ENCODE results near the gene ZNF483.
"Not testable (repeated sequence)": the region's sequence is repeated elsewhere in the genome, so short reads cannot be mapped to it uniquely, and the experiment has no call there.

ZNF483 gene

DNA sequence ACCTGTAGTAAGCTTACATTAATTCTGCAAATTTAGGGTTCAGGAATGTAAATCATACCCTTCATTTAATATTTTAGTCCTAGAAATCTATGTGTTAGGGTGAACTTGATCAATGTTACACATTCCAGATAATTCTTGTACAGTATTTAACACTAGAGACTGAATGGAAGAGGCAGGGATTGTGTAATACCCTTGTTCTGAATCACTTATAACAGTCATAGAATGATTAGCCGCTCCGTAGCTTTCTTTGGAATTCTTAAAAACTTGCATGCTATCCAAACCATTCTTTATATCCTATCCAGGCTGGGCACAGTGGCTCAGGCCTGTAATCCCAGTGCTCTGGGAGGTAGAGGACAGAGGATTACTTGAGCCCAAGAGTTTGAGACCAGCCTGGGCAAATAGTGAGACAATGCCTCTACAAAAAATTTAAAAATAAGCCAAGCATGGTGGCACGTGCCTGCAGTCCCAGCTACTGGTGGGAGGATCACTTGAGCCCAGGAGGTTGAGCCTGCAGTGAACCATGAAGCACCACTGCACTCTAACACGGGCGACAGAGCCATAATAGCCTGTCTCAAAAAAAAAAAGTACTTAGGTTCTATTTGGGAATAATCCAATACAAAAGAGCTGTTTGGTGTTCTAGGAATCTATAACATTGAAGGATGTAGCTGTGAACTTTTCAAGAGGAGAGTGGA, 8.3 kb downstream of the ZNF483 start:
- TF ChIP-seq, protein P1, sequence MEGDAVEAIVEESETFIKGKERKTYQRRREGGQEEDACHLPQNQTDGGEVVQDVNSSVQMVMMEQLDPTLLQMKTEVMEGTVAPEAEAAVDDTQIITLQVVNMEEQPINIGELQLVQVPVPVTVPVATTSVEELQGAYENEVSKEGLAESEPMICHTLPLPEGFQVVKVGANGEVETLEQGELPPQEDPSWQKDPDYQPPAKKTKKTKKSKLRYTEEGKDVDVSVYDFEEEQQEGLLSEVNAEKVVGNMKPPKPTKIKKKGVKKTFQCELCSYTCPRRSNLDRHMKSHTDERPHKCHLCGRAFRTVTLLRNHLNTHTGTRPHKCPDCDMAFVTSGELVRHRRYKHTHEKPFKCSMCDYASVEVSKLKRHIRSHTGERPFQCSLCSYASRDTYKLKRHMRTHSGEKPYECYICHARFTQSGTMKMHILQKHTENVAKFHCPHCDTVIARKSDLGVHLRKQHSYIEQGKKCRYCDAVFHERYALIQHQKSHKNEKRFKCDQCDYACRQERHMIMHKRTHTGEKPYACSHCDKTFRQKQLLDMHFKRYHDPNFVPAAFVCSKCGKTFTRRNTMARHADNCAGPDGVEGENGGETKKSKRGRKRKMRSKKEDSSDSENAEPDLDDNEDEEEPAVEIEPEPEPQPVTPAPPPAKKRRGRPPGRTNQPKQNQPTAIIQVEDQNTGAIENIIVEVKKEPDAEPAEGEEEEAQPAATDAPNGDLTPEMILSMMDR (IDR thresholded peaks at IDR 0.05; ENCODE audit: control extremely low read depth, extremely low read depth, low read depth, missing control alignments) = no peak
- ChIA-PET POLR2A (interaction anchor here (0.6 kb wide), 2 partner anchors 57 to 1277 kb away, joined by 3 to 8 read pairs; no protein-coding TSS in a partner anchor), CTCF (interaction anchor here (1.0 to 2.4 kb wide), 3 partner anchors 10 to 20 kb away, joined by 3 to 8 read pairs (median 3); no protein-coding TSS in a partner anchor)
- DNase-seq (ENCODE audit: extremely low spot score) = no peak

DNA sequence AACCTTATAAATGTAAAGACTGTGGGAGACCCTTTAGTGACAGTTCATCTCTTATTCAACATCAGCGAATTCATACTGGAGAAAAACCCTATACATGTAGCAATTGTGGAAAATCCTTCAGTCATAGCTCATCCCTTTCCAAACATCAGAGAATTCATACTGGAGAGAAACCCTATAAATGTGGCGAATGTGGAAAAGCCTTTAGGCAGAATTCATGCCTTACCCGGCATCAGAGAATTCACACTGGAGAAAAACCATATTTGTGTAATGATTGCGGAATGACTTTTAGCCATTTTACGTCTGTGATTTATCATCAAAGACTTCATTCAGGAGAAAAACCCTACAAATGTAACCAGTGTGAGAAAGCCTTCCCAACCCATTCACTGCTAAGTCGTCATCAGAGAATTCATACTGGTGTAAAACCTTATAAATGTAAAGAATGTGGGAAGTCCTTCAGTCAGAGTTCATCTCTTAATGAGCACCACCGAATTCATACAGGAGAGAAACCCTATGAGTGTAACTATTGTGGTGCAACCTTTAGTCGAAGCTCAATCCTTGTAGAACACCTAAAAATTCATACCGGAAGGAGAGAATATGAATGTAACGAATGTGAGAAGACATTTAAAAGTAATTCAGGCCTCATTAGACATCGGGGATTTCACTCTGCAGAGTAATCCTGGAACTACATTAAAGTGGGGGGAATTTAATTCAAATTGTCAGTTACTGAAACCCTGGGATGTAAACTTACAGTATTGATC, 17.7 kb downstream of the ZNF483 start:
- POLR2A ChIA-PET = no interaction called here
- CTCF ChIA-PET = interaction anchor here (1.4 to 2.0 kb wide), 2 partner anchors 9 to 47 kb away, joined by 3 to 8 read pairs; no protein-coding TSS in a partner anchor

DNA sequence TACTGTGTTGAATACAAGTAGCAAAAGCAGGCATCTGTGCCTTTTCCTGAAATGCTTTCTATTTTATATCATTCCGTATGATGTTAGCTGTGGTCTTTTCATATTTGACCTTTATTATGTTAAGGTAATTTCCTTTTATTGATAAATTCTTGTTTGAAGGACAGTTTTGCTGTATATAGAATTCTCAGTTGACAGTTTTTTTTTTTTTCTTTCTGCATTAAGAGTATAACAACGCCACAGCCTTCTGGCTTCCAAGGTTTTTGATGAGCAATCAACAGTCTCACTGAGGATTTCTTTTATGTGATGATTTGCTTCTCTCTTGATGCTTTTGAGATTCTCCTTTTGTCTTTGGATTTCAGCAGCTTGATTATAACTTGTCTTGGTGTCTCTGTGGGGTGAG, 23.6 kb downstream of the ZNF483 start:
- CTCF ChIA-PET = interaction anchor here (2.0 kb wide), 1 partner anchor 17 kb away, joined by 4 read pairs; no protein-coding TSS in a partner anchor
- POLR2A ChIA-PET = no interaction called here
- DNase-seq (ENCODE audit: extremely low spot score) = no peak
- TF ChIP-seq, protein P1 (IDR thresholded peaks at IDR 0.05; ENCODE audit: control extremely low read depth, extremely low read depth, low read depth, missing control alignments) = no peak

More for the DNA sequence above, 17.7 kb downstream of the ZNF483 start:
- no peak for DNase-seq (ENCODE audit: extremely low spot score)
- TF ChIP-seq, protein P1 (IDR thresholded peaks at IDR 0.05; ENCODE audit: control extremely low read depth, extremely low read depth, low read depth, missing control alignments) = no peak

DNA sequence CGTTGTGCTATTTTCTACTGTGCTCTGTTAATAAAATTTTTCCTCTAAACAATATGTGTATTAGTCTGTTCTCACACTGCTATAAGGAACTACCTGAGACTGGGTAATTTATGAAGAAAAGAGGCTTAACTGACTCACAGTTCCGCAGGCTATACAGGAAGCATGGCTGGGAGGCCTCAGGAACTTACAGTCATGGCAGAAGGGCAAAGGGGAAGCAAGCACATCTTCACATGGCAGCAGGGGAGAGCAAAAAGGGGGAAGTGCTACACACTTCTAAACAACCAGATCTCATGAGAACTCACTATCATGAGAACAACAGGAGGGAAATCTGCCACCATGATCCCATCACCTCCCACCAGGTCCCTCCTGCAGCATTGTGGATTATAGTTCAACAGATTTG, 30.4 kb downstream of the ZNF483 start:
- CTCF ChIA-PET; POLR2A ChIA-PET; DNase-seq (ENCODE audit: extremely low spot score): not testable (repeated sequence)

DNA sequence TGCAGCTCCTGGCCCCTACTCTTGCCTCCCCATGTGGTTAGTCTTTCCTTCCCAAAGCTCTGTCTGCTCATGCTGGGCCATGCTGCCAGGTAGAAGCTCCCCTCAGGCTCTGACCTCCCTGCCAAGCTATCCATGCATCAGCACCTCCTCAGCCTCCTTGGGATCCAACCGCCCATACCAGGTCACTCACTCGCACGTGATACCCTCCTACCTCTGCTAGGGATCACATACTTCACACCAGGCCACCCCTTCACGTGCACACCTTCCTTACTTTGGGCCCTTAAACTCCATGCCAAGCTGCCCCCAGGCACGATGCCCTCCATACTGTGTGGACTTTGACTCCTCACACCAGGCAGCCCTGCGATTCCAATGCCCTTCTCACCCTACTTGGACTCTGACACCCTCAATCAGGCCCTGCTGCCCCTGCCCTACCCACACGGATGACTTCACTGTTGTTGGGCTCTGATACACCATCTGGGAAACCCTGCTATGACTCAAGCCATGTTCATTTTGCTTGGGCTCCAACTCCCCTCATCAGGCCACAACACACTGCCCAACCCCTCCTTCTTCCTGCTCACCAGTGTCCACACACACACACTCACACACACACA, 34.1 kb downstream of the ZNF483 start:
- ChIA-PET CTCF (no interaction called here), POLR2A (no interaction called here)
- no peak for DNase-seq (ENCODE audit: extremely low spot score)
- TF ChIP-seq, protein P1 (IDR thresholded peaks at IDR 0.05; ENCODE audit: control extremely low read depth, extremely low read depth, low read depth, missing control alignments) = no peak

DNA sequence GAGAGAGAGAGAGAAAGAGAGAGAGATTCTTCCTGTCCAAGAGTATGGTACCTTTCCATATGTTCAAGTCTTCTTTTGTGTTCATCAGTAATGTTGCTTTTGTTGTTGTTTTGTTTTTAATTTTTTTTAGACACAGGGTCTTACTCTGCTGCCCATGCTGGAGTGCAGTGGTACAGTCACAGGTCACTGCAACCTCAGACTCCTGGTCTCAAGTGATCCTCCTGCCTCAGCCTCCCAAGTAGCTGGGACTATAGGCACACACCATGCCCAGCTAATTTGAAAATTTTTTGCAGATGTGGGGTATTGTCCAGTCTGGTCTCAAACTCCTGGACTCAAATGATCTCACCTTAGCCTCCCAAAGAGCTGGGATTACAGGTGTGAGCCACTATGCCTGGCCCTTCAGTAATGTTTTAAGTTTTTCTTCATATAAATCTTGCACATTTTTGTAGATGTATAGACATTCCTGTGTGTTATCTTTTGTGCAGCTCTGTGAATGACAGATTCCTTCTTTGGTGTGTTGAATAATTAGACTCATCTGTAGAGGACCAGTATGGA, 36.3 kb downstream of the ZNF483 start:
- ChIA-PET CTCF (interaction anchor here (1.0 kb wide), 2 partner anchors 9 to 150 kb away, joined by 3 to 4 read pairs; no protein-coding TSS in a partner anchor), POLR2A (no interaction called here)
- DNase-seq (ENCODE audit: extremely low spot score) = no peak
- TF ChIP-seq, protein P1 (IDR thresholded peaks at IDR 0.05; ENCODE audit: control extremely low read depth, extremely low read depth, low read depth, missing control alignments) = no peak
